OCI-LY3 (cell line): ENCODE data around the gene CAPZA2.

Experiments used
- H2AFZ ChIP-seq: fragments of 200-600, 300-600 bp; shearing (Covaris generic); 2 replicates; pipeline ENCODE4 v1.6.0; 2014; ENCODE audit warnings: antibody characterized with exemption, low read depth, low read length
- H3K27ac ChIP-seq: fragments of 200-600, 300-600 bp; sonication (generic); 2 replicates; pipeline ENCODE4 v1.5.1; 2014; ENCODE audit warnings: mild to moderate bottlenecking, low read length, moderate library complexity, mixed read lengths
- H3K27me3 ChIP-seq: fragments of 200-600, 300-600 bp; sonication (generic); 2 replicates; pipeline ENCODE4 v1.6.1; 2014; ENCODE audit warnings: low read depth, low read length, mixed read lengths
- H3K36me3 ChIP-seq: fragments of 200-600, 300-600 bp; sonication (generic); replicated peaks from 2 replicates; pipeline ENCODE3; 2014; ENCODE audit warnings: low read depth, low read length, mixed read lengths
- H3K4me1 ChIP-seq: fragments of 300-600, 200-600 bp; sonication (generic); 2 replicates; pipeline ENCODE4 v1.6.1; 2014; ENCODE audit warnings: low read length, mixed read lengths
- H3K4me2 ChIP-seq: fragments of 200-600, 300-600 bp; sonication (generic); 2 replicates; pipeline ENCODE4 v1.6.1; 2014; ENCODE audit warnings: low read length, mixed read lengths
- H3K4me3 ChIP-seq: fragments of 300-600, 200-600 bp; sonication (generic); 2 replicates; pipeline ENCODE4 v1.5.1; 2014; ENCODE audit warnings: antibody characterized with exemption, mild to moderate bottlenecking, low read length, moderate library complexity
- H3K79me2 ChIP-seq: fragments of 300-600, 200-600 bp; shearing (Covaris generic); 2 replicates; pipeline ENCODE4 v1.6.1; 2014; ENCODE audit warnings: mild to moderate bottlenecking, low read length, mixed read lengths
- H3K9ac ChIP-seq: fragments of 300-600, 200-600 bp; shearing (Covaris generic); 2 replicates; pipeline ENCODE4 v1.6.0; 2014; ENCODE audit warnings: mild to moderate bottlenecking, low read length, moderate library complexity
- H3K9me3 ChIP-seq: fragments of 200-600, 300-600 bp; shearing (Covaris generic); 2 replicates; pipeline ENCODE4 v1.6.1; 2014; ENCODE audit warnings: low read length, mixed read lengths; ENCODE audit not compliant: insufficient read depth
- H4K20me1 ChIP-seq: fragments of 200-600, 300-600 bp; sonication (generic); 2 replicates; pipeline ENCODE4 v1.6.1; 2016; ENCODE audit warnings: low read length, mixed read lengths; ENCODE audit not compliant: insufficient read depth
- CTCF ChIP-seq: fragments of 200-600, 300-600 bp; sonication (generic); IDR thresholded peaks from 2 replicates; pipeline ENCODE4 v1.5.1; 2014; ENCODE audit warnings: antibody characterized with exemption, low read length, low read depth
- EZH2phosphoT487 ChIP-seq: fragments of 200-600 bp; shearing (Covaris generic); IDR thresholded peaks from 2 replicates; pipeline ENCODE4 v1.6.1; 2018; ENCODE audit warnings: antibody characterized with exemption, mixed run types, low read depth

The CAPZA2 gene

GRCh38 chr7:116836911-116837310 lies 25.5 kb upstream of the CAPZA2 start:
- no peak overlapping the region for H3K4me2 ChIP-seq
- H3K4me1 ChIP-seq = peaks cover 10% of the 10 kb centered on the region
- no peaks in the 10 kb centered on the region for H3K27me3 ChIP-seq
- no peak overlapping the region for H3K9ac ChIP-seq
- H3K79me2 ChIP-seq = no peaks in the 10 kb centered on the region
- TF ChIP-seq CTCF = no peak
- no peak for TF ChIP-seq EZH2phosphoT487
- no peaks in the 10 kb centered on the region for H3K9me3 ChIP-seq
- H3K27ac ChIP-seq = no peak overlapping the region
- no peaks in the 10 kb centered on the region for H3K36me3 ChIP-seq
- H2AFZ ChIP-seq = no peak overlapping the region
- H3K4me3 ChIP-seq = no peak overlapping the region
- no peaks in the 10 kb centered on the region for H4K20me1 ChIP-seq

- Histone ChIP-seq H2AFZ (no peak overlapping the region), H3K4me2 (no peak overlapping the region), H3K9me3 (no peaks in the 10 kb centered on the region), H3K4me1 (peaks cover 17% of the 10 kb centered on the region), H3K4me3 (no peak overlapping the region), H3K9ac (no peak overlapping the region), H3K36me3 (no peaks in the 10 kb centered on the region), H3K79me2 (no peaks in the 10 kb centered on the region), H3K27ac (no peak overlapping the region), H3K27me3 (no peaks in the 10 kb centered on the region), H4K20me1 (no peaks in the 10 kb centered on the region)
- no peak for TF ChIP-seq EZH2phosphoT487
Measured at GRCh38 chr7:116837586-116837985, 24.8 kb upstream of the CAPZA2 start.

GRCh38 chr7:116840256-116840655 lies 22.1 kb upstream of the CAPZA2 start:
- Histone ChIP-seq H3K9me3 (no peaks in the 10 kb centered on the region), H3K4me2 (no peak overlapping the region), H4K20me1 (no peaks in the 10 kb centered on the region), H3K79me2 (no peaks in the 10 kb centered on the region), H3K4me3 (no peak overlapping the region), H2AFZ (peak overlapping the region; percentile 11; the same call in 1 of the 2 replicates), H3K27ac (no peak overlapping the region), H3K4me1 (peaks cover 38% of the 10 kb centered on the region), H3K9ac (no peak overlapping the region), H3K27me3 (no peaks in the 10 kb centered on the region), H3K36me3 (no peaks in the 10 kb centered on the region)
- TF ChIP-seq EZH2phosphoT487 = no peak
- no peak for TF ChIP-seq CTCF

GRCh38 chr7:116842371-116842770 lies 20.0 kb upstream of the CAPZA2 start:
- Histone ChIP-seq H3K4me2 (peak overlapping the region; percentile 38), H3K9me3 (no peaks in the 10 kb centered on the region), H3K4me3 (no peak overlapping the region), H3K79me2 (no peaks in the 10 kb centered on the region), H3K9ac (no peak overlapping the region), H3K27me3 (no peaks in the 10 kb centered on the region), H2AFZ (no peak overlapping the region), H3K4me1 (peaks cover 38% of the 10 kb centered on the region), H3K27ac (no peak overlapping the region), H3K36me3 (no peaks in the 10 kb centered on the region), H4K20me1 (no peaks in the 10 kb centered on the region)
- TF ChIP-seq CTCF = 0 out of 2 replicates have a peak, but pooled peaks have one; percentile 4
- TF ChIP-seq EZH2phosphoT487 = no peak
